Activated CD8-positive, alpha-beta T cell treated with anti-CD3 and anti-CD28 coated beads for 36 hours (primary cell): ENCODE measurements around the gene RHBDF2. TPM values are rescaled to one million over a fixed set of nuclear protein-coding genes. Genes with fewer than 3 reads are reported as not detected.

Experiments used
- ATAC-seq: fragments of 200-7000 bp; cut with Tn5 transposase; one replicate; pipeline ENCODE4 v1.10.0; 2021; ENCODE audit warnings: mild to moderate bottlenecking, moderate library complexity
- CTCF ChIA-PET: fragments of 350-600 bp; sonication (Branson Sonifier 250); formaldehyde crosslinking; loops from one replicate; lab custom pipeline; 2021; ENCODE audit warnings: antibody characterized with exemption; lab: Charles Lee
- POLR2A ChIA-PET: fragments of 350-600 bp; sonication (Branson Sonifier 250); formaldehyde crosslinking; loops from one replicate; lab custom pipeline; 2021; ENCODE audit warnings: antibody characterized with exemption; lab: Charles Lee
- DNase-seq: peaks from one replicate; pipeline ENCODE4 v3.0.0-alpha.2; 2020
- H3K27ac Mint-ChIP-seq: one replicate; pipeline ENCODE4 v1.8.0; 2021; ENCODE audit warnings: mild to moderate bottlenecking, mixed read lengths
- H3K27me3 Mint-ChIP-seq: one replicate; pipeline ENCODE4 v1.8.0; 2021; ENCODE audit warnings: mixed read lengths
- H3K36me3 Mint-ChIP-seq: one replicate; pipeline ENCODE4 v1.8.0; 2021; ENCODE audit warnings: low read depth, mixed read lengths
- H3K4me1 Mint-ChIP-seq: one replicate; pipeline ENCODE4 v1.8.0; 2021; ENCODE audit warnings: low read depth, mixed read lengths
- H3K4me3 Mint-ChIP-seq: one replicate; pipeline ENCODE4 v1.8.0; 2021; ENCODE audit warnings: mild to moderate bottlenecking, moderate library complexity, mixed read lengths
- H3K9me3 Mint-ChIP-seq: one replicate; pipeline ENCODE4 v1.8.0; 2021; ENCODE audit warnings: mixed read lengths
- CTCF ChIP-seq: fragments of 200-600 bp; IDR thresholded peaks from one replicate; pipeline ENCODE4 v1.8.0; 2022; ENCODE audit warnings: antibody characterized with exemption, mild to moderate bottlenecking
- intact Hi-C: fragments of 100-400 bp; cut with micrococcal nuclease; formaldehyde crosslinking; loops from one replicate; pipeline ENCODE4 v1.10.0; 2022
- total RNA-seq, 2 experiments: library from RNA; stranded (reverse); gene quantifications; one replicate each; pipeline ENCODE4 v1.2.3, GENCODE V29; 2021

RHBDF2 gene
- total RNA-seq, 2 experiments from 2014 or later = 19.9 to 20.4 TPM

- ChIA-PET CTCF (interaction anchor here (1.2 to 5.9 kb wide), 13 partner anchors 10 to 70 kb away, joined by 3 to 83 read pairs (median 8); partner anchors contain the start of gene RHBDF2), POLR2A (interaction anchor here (1.5 to 2.9 kb wide), 4 partner anchors 10 to 90 kb away, joined by 3 to 10 read pairs (median 4); partner anchors contain the start of genes RHBDF2 and UBE2O)
- ATAC-seq (no peak), DNase-seq (no peak)
- Mint-ChIP-seq H3K27me3 (no peaks in the 10 kb centered on the region), H3K9me3 (no peaks in the 10 kb centered on the region), H3K36me3 (peaks cover 5% of the 10 kb centered on the region), H3K4me3 (no peak overlapping the region), H3K4me1 (peaks cover 2% of the 10 kb centered on the region), H3K27ac (no peak overlapping the region)
- intact Hi-C loops = no loop called here
- TF ChIP-seq CTCF = no peak
Measured at GRCh38 chr17:76467809-76468633, 33.2 kb downstream of the RHBDF2 start.

DNA sequence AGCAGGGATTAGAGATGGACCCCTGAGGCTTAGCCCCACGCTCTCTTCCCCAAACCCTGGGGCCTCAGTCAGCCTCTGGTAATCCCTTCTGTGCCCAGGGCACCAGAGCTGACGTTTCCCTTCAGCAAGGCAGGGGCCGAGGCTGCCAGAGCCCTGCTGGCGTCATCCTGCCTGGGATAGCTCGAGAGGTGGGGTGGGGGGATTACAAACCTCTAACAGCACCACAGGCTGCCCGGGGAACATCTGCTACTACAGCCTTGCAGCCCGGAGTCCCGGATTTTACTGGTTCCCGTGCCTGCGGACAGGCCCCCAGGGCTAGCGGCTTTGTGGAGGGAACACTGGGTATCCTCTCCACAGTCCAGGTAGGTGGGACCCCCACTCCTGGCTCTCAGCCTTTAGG is 33.9 kb downstream of the RHBDF2 start, which contains the start of gene AANAT:
AANAT (plus strand) TSS at position 238 of the 400 bp plus-strand sequence. CDS start 1,144 bp downstream, outside the sequence.
- CTCF ChIA-PET = interaction anchor here (1.1 to 5.9 kb wide), 16 partner anchors 9 to 195 kb away, joined by 3 to 83 read pairs (median 8); partner anchors contain the start of genes RHBDF2 and UBE2O
- intact Hi-C loops = no loop called here
- POLR2A ChIA-PET = interaction anchor here (1.1 to 2.9 kb wide), 7 partner anchors 10 to 91 kb away, joined by 3 to 10 read pairs (median 4); partner anchors contain the start of genes RHBDF2 and UBE2O
- Mint-ChIP-seq H3K9me3 (no peaks in the 10 kb centered on the region), H3K4me3 (no peak within 1 kb of the TSS), H3K27ac (no peak within 1 kb of the TSS), H3K4me1 (peaks cover 2% of the 10 kb centered on the region), H3K27me3 (no peaks in the 10 kb centered on the region), H3K36me3 (peaks cover 5% of the 10 kb centered on the region)
- no peak for TF ChIP-seq CTCF
- ATAC-seq = no peak
- DNase-seq = no peak

DNA sequence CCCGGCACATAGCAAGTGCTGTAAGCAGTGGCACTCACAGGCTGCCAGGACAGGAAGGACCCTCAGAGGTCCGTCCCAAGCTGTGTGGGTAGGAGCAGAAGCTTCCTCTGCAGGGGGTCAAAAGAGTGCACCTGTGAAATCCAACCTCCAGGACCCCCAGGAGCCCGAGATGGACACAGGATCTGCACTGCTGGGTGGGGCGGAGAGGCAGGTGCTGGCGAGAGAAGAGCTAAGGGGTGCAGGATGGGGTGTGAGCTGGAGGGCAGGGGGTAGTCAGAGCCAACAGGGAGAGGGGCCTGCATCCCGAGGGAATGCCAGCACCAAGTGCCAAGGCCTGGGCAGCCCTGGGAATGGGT is 34.5 kb downstream of the RHBDF2 start:
- H3K27ac Mint-ChIP-seq = no peak overlapping the region
- ChIA-PET POLR2A (interaction anchor here (1.1 to 2.9 kb wide), 7 partner anchors 11 to 91 kb away, joined by 3 to 10 read pairs (median 4); partner anchors contain the start of genes RHBDF2 and UBE2O), CTCF (interaction anchor here (0.8 to 5.9 kb wide), 22 partner anchors 9 to 196 kb away, joined by 3 to 83 read pairs (median 4); partner anchors contain the start of genes RHBDF2 and UBE2O)
- H3K9me3 Mint-ChIP-seq = no peaks in the 10 kb centered on the region
- intact Hi-C loops = loop anchor here (1.0 kb wide), 1 partner anchor 40 kb away; no protein-coding TSS in a partner anchor
- H3K4me3 Mint-ChIP-seq = no peak overlapping the region
- no peaks in the 10 kb centered on the region for H3K27me3 Mint-ChIP-seq
- DNase-seq (no peak), ATAC-seq (no peak)
- H3K4me1 Mint-ChIP-seq = peaks cover 2% of the 10 kb centered on the region
- no peak for TF ChIP-seq CTCF
- peaks cover 4% of the 10 kb centered on the region for H3K36me3 Mint-ChIP-seq

DNA sequence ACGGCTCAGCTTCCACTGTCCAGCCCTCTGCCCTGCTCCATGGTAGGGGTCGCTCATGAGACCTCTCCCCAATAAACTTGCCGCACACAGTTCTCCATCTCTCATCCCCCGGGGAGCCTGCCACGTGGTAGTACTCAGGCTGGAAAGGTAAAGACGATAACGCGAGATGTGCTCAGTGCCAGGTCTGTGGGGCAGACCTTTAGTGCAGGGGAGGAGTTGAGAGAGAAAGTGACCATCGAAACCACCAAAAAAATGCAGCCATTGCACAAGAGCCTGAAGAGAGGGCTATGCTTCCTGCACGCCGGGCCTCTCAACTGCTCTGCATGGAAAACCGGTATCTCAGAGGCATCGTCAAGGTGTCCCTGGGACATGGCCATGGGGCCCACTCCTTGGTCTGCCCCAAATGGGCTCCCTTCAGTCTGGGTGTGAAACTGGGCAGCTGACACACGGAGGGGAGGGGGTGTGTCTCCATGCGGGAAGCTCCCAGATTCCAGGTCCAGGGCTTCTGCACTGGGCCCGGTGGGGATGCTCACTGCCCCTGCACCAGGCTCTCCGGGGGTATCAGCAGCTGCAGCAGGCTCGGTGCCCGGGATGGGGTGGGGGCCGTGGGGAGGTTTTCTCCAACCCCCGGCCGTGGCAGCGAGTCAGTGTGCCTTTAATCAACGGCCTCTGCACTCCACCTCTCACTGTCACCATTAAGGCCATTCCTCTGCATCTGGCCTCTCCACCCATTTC is 38.5 kb downstream of the RHBDF2 start:
- no peak for DNase-seq
- ChIA-PET CTCF (interaction anchor here (1.2 to 5.9 kb wide), 3 partner anchors 9 to 44 kb away, joined by 4 to 83 read pairs (median 8); partner anchors contain the start of gene UBE2O), POLR2A (interaction anchor here (0.8 kb wide), 1 partner anchor 28 kb away, joined by 3 read pairs; no protein-coding TSS in a partner anchor)
- ATAC-seq = no peak
- Mint-ChIP-seq H3K27ac (no peak overlapping the region), H3K4me3 (no peak overlapping the region), H3K4me1 (peaks cover 2% of the 10 kb centered on the region), H3K36me3 (no peaks in the 10 kb centered on the region), H3K27me3 (no peaks in the 10 kb centered on the region), H3K9me3 (no peaks in the 10 kb centered on the region)
- TF ChIP-seq CTCF = no peak
- intact Hi-C loops = no loop called here
